HG02588 (cell line): Measurements from ENCODE around the gene SENP2.
"Not testable (repeated sequence)": the region's sequence is repeated elsewhere in the genome, so short reads cannot be mapped to it uniquely, and the experiment has no call there.

Source experiments
- ATAC-seq: cut with Tn5 transposase; IDR thresholded peaks from one replicate; pipeline ENCODE4 v1.9.1; 2021; ENCODE audit warnings: mild to moderate bottlenecking, moderate library complexity; ENCODE audit not compliant: unreplicated experiment

SENP2 gene

DNA sequence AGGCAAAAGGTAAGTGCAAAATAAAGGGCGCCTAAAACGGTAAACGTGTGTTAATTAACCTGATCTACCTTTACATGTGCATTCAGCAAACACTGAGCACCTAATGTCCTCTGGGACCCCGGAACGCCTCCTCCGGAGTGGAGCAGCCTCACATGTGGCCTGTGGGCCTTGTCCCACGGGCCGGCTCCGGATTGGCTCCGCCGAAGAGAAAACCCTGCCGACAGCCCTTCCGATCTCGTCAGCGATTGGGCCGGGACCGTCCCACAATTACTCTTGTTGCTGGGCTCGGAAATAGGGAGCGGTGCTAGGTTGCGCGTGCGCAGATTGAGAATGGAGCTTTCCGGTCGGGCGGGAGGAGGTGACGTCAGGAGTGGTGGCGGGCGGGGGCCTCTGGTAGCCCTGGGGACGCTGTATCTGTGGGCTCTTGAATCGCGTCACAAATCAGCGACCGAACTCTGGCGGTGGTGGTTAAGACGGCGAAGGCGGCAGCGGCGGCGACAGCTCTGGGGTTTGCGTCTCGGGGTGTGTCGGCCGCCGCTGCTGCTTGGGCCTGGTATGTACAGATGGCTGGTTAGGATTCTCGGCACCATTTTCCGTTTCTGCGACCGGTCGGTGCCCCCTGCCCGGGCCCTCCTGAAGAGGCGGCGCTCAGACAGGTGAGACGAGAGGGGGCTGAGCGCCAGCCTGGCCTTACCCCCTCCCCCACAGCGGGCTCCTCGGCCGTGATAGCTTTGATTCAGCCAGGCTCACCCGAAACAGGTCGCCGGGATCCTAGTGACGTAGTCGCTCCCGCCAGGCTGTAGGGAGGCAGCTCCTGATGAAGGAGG lies at the start of gene SENP2:
Gene SENP2, plus strand, starts transcription at position 437 of the 827 bp plus-strand sequence. Its CDS starts 119 bp downstream, at position 556.
- ATAC-seq = peak; percentile 97

DNA sequence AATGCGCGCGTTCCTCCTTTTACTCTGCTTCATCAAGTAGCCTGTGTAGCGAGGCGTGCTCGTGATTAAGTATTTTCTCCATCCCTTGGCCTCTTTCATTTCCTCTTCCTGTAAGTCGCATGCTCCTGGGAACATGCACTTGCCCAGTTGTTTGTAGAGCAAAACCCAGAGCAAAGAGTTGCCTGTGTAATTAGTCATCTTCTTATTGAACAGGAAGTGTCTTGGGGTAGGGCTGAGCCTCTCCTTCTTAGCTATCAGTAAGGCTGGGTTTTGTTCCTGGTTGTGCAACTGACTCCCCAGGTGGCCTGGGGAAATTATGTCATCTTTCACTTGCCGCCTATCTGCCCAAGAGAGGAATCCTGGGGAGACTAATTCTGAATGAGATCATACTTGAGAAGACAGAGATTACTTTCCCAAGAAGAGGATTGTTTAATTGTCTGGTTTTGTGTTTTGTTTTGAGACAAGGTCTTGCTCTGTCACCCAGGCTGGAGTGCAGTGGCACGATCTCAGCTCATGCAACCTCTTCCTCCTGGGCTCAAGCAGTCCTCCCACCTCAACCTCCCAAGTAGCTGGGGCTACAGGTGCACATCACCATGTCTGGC lies 48.6 kb upstream of the SENP2 start:
- ATAC-seq = peak; percentile 98

DNA sequence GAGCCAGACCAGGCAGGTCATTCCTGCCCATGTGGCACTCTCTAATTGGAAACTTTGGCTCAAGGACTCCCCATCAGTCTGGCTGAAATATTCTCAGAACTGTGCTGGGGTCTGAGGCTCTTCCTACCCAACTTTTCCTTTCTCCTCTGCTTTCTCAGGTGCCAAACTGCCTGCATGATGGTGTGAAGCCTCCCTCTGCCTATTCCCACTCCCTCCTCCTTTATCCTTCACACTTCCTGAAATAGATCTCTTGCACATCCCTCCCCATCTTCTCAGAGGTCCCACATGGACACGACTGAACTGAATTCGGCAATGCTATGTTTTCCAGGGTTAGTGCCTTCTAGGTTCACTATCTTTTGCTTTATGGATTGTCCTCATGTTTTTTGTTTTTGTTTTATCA lies 46.2 kb upstream of the SENP2 start:
- ATAC-seq = no peak

DNA sequence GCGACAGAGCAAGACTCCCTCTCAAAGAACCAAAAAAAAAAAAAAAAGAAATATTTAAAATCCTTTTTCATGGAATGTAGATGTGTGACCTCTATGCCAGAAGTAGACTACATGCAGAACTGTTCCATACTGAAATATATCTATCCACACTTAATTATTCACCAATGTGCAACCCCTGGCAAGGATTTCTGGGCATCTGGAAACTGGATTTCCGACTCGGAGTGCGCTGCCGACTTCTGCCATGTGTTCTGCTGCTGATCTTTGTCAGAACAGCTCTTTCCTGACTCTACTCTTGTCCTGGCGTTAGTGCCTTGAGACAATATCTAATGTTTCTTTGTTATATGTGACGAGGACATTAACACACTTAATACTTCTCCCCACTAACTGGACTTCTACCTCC lies 45.4 kb upstream of the SENP2 start:
- no peak for ATAC-seq

DNA sequence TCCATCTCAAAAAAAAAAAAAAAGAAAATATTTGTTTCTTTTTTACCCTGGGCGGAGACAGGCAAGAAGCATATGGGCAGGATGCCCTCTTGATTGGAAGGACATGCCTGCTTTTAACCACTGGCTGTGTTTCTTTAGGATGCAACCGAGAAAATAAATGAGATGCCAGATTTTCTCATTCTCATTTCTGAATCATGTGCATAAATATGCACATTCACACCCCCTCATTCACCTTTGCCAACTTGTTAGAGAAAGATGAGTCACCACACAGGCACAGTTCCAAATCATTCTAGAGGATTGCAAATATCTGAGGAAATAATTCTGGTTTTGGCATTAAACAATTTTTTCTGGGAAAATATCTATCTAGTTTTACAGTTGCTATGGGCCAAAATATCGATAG lies 37.0 kb upstream of the SENP2 start:
- no peak for ATAC-seq

DNA sequence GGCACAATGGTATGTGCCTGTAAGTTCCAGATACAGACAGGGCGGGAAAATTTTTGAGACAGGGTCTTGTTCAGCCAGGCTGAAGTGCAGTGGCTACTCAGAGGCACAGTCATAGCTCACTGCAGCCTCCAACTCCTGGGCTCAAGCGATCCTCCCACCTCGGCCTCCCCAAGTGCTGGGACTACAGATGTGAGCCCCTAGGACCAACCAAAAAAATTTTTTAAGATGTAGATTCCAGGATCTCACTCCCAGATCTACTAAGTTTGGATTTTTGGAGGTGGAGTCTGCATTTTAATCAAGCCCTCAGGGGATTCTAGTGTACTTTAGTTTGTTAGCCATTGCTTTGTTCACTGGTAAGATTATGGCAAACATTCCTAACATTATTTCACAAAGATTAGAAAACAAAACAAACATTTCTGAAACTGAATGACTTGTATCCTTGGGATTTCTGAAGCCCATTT lies 36.4 kb upstream of the SENP2 start:
- ATAC-seq = no peak

DNA sequence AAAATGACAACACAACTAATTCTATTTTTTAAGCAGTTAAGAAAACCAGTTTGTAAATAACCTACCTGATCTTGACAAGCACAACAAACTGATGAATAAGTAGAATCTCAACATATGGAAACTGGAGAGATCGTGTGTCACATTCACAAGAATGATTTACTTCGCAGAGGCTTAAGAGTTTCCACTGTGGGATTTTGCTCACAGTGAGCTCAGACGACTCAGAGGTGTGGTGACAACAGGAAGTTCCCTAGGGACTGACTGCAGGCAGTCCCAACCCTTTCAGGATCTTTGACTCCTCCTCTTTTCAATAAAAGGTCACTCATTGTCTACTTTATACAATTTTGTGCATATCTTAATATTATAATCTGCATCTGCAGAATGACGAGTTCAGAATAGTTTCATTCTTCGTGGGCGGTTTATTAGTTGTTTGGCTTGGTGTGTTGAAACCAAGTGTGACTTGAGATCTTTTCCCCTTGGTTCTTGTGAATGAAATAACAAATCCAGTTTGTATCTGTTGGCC lies 33.7 kb upstream of the SENP2 start, which contains the start of gene LIPH:
Gene LIPH, minus strand, starts transcription at position 231 of the 520 bp plus-strand sequence. Its CDS starts 117 bp downstream, at position 114.
- ATAC-seq = peak; percentile 72

DNA sequence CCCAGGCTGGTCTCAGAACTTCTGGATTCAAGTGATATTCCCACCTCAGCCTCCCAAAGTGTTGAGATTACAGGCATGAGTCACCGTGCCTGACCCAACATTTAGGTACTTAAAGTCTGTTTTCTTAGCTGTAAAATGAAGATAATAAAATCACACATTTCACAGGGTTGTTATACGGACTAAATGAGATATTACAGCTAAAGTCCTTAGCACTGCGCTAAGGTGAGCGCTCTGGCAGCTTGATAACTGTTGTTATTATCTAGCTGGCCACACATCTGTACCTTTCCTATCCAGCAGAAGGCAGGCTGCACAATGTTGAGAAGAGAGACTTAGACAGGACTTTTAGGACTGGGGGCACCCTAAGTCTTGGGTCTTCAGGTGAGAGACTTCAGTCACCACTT lies 31.0 kb upstream of the SENP2 start:
- no peak for ATAC-seq

DNA sequence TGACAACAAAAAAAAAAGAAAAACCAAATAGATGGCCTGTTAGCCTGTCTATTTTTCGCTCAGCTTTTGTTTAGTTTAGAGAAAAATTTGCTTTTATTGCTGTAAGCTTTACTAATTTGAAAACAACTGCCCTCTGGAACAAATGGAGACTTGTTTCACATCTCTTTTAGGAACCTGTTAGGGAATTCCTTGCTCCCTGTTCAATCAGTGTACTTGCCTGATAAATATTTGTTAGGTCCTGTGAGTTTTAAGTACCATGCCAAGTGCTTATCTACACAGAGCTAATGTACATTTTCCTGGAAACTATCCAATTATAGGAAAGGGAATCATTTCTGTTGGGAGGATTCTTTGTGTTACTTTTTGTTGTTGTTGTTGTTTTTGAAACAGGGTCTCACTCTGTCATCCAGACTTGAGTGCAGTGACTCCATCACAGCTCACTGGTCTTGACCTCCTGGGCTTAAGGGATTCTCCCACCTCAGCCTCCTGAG lies 30.2 kb upstream of the SENP2 start:
- ATAC-seq = no peak

DNA sequence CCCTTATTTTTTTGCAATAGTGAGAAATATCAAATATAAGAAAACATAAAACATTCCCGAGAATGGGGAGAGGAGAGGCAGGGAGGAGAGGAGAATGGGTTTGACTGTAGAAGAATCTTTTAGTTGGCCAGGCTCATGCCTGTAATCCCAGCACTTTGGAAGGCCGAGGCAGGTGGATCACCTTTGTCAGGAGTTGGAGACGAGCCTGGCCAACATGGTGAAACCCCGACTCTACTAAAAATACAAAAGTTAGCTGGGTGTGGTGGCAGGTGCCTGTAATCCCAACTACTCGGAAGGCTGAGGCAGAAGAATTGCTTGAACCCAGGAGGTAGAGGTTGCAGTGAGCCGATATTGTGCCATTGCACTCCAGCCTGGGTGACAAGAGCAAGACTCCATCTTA lies 29.5 kb upstream of the SENP2 start:
- not testable (repeated sequence) for ATAC-seq

DNA sequence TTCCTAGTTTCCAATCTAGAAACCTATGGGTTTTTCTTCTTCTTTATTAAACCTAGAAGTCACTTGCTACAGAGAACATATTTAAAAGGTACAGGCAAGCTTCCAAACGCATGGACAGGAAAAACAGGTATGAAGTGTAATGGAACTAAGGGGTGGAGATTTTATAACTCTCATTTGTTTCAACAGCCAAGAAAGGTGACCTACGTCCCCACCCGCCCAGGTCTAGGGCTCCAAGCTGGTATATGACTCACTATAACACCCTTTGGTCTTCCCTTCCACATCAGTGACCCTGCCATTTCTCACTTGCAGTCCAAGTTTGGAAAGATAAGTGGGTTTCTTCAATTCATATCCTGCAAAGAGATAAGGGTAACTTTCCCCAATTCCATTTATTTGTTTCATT lies 27.7 kb upstream of the SENP2 start:
- ATAC-seq = no peak

DNA sequence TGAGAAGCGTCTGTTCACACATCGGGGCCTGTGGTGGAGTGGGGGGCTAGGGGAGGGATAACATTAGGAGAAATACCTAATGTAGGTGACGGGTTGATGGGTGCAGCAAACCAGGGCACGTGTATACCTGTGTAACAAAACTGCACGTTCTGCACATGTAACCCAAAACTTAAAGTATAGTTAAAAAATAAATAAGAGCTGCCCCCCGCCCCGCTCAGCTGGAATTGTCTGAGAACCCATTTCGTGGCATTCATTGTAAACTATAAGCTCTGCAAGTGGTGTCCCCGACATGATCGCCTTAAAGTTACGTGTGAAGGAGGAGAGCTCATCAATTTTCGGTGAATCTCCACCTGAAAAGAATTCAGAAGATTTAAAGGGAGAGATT lies 26.4 kb upstream of the SENP2 start:
- no peak for ATAC-seq

DNA sequence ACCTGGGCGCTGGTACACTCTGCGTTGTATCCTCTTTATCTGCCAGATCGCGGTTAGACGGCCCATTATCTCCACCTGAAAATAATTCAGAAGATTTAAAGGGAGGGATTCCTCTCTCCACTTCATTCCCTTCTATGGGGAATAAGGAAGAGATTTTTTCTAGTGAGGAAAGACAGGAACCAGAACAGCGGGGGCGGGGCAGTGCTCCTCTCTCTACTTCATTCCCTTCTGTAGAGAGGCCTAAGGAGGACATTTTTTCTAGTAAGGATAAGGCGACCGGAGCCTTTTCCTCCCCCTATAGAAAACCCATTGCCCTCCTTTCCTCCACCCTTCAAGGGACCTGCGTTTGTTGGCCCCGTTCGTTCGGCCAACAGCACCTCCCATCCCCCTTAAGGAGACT lies 25.4 kb upstream of the SENP2 start:
- ATAC-seq = no peak

DNA sequence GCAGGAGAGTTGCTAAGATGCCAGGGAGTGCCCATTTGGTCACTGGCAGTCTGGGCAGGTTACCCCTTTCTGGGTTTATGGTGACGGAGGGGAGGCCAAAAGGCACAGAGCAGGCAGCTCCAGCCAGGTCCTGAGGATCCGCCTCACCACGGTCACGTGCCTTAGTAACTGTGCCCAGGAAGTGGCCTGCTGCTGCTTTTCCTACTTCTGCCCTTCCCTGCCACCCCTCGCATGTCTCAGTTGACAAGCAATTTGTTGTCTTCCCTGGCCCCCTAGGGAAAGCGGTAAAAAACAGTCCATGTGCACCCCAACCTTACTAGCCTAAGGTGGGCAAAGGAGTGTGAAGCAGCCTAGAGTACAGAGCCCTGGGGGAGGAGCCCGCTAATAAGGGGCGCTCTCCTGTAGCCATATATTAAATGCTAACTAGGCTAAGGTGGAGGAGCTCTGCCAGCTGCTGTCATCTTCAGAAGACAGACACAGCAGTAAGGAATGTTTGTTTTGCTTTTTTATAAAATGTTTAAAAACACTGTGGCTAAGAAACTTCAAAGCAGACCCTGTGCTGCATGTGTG lies 24.6 kb upstream of the SENP2 start:
- ATAC-seq = no peak

DNA sequence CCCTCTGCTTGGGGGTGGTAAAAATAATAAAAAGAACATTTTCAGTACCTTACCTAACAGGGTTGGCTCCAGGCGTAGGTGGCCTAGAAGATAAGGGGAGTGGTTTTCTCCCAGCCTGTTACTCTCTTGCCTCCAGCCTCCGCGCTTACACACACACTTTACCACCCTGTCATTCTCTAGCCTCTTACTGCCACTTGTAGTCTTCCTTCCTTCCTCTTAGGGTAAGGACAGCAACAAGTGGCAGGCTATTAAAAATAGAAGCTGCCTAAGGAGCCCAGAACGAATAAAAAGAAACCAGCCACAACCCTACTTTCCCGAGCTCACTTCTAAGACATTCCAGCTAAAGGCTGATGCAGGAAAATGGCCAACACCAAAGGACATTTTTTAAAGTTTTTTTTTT lies 24.1 kb upstream of the SENP2 start:
- no peak for ATAC-seq

DNA sequence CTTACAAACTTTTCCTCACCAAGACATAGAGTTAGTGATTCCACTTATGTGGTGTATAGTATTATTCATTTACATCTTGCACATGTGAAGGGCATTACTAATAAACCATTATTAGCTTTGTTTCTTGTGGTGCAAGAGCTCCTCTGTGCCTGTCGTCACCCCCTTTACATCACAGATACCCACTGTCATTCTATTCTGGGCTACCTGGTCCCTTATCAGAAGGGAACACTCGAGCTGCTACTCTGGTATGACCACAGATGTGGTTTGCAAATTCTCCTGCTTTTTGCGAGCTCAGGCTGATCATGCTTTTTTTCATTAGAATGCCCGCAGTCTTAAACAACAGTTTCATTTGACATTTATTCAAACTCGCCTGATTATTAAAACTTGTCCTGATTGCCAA lies 13.9 kb upstream of the SENP2 start:
- ATAC-seq = no peak

DNA sequence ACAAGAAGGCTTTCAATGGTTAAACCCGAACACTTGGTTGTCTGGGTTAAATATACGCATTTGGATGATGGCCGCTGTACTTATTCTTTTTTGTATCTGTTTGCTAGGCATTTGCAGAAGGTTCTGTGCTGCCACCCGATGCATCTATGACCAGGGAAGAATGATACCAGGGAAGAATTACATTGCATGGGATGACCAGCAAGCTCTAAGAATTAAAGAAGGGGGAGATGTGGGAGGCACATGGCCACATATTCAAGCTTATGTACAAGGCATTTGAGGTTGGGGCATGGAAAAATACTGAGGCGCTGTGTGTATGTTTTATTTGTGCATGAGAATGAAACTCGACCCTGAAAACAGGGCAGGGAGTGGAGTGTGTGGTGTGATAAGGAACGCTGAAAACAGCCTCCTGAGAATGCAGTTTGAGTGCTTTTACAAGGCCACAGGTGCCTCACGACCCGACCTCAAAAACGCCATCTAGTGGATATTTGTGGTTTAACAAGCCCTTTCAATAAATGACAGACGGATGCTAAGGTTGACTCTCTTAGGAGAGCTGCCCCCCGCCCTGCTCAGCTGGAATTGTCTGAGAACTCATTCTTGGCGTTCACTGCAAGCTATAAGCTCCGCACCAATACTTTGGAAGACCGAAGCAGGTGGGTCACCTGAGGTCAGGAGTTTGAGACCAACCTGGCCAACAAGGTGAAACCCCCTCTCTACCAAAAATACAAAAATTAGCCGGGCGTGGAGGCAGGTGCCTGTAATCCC lies 10.8 kb upstream of the SENP2 start:
- peak; percentile 63 for ATAC-seq

DNA sequence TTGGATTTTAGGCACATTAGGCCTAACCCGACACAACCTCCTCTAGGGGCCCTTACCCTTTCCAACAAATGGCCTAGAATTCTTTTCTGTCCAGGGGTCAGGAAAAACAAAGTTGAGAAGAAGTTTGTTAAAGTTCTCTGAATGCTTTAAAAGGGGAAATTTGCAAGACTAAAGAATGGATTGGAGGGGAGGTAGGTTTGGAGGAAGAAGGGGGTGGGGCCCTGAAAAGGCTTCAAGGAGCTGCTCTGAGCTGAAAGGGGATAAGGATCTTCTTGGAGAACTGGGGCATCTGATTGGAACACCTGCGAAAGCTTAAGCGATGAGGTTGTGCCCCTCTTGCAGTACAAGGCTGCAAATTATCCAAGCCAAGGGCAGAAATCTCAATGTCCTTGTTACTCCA lies 3.9 kb upstream of the SENP2 start:
- ATAC-seq = no peak

DNA sequence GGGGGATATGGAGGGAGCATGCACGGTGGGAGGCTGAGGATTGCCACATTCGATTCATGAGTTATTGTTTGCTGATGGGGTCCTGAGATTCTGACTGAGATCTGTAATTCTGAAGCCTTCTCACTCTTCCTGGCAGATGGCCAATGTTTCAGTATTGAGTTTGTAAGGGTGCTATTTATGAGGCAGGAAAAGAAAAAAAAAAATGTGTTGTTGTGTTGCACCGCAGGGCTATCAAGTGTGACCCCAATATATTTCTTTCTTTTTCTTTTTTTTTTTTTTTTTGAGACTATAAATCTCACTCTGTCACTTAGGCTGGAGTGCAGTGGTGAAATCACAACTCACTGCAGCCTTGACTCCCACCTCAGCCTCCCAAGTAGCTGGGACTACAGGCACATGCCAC lies 3.2 kb upstream of the SENP2 start:
- ATAC-seq = no peak

DNA sequence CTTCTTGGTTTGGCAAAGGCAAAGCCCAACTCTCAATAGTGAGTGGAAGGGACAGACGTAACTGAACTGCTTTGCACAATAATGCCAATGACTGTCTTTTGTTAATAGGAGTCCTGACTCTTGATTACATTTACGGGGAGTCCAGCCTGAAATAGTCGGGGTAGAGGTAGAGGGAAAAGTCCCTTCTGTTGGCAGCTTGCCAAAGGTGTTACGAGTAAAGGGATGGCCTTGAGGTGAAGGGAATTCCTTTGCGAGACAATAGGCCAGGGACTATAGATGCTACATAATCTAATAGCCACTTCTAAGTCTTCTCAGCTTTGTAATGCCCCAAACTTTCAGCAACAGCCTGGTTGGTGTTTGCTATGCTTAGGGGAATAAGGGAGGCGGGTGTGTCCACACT lies 2.2 kb upstream of the SENP2 start:
- no peak for ATAC-seq

DNA sequence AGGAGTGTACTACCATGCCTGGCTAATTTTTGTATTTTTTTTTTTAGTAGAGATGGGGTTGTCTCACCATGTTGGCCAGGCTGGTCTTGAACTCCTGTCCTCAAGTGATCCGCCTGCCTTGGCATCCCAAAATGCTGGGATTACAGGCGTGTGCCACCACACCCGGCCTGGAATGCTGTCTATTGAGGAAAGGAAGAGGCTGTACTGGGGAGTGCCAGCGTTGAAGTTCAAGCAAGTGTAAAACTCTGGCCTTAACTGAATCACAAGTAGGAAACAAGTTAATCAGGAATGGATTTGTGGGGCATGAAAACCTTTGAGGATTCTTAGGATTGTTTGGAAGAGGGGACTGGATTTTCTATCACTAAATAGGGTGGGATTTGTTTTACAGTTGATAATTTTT lies 1.4 kb upstream of the SENP2 start:
- ATAC-seq = no peak
